H1 (cell line): Measurements from ENCODE around the gene CNTN5. TPM values are rescaled to one million over a fixed set of nuclear protein-coding genes. Genes with fewer than 3 reads are reported as not detected.

ENCODE experiments used
- CTCF ChIA-PET: fragments of 300-600 bp; sonication (Branson Sonifier 250); formaldehyde crosslinking; loops from one replicate; lab custom pipeline; 2021; ENCODE audit not compliant: partially characterized antibody; lab: Charles Lee
- POLR2A ChIA-PET: fragments of 300-600 bp; sonication (Branson Sonifier 250); formaldehyde crosslinking; loops from one replicate; lab custom pipeline; 2021; ENCODE audit warnings: inconsistent platforms; ENCODE audit not compliant: partially characterized antibody; lab: Charles Lee
- DNase-seq, 2 experiments: peaks; one replicate each; pipeline versions ENCODE4 v3.0.0 to v3.0.0-alpha.2; 2010 to 2022; ENCODE audit warnings: low spot score in 2 of 2, low read depth in 1 of 2, mixed read lengths in 1 of 2
- FAIRE-seq: peaks from 2 replicates; lab custom pipeline; 2011; peaks lifted over from hg19 to GRCh38; lab: Jason Lieb, UNC
- H2AFZ ChIP-seq: 2 replicates; pipeline ENCODE4 v1.8.1; 2012; ENCODE audit warnings: low read length, inconsistent platforms
- H2AK5ac ChIP-seq: 2 replicates; pipeline ENCODE4 v1.6.1; 2013; ENCODE audit warnings: low read depth, low read length
- H2BK120ac ChIP-seq: replicated peaks from 2 replicates; pipeline ENCODE3; 2013; ENCODE audit warnings: low read depth, low read length, inconsistent platforms
- H2BK12ac ChIP-seq: 2 replicates; pipeline ENCODE4 v1.6.1; 2013; ENCODE audit warnings: low read depth, low read length
- H2BK15ac ChIP-seq: 2 replicates; pipeline ENCODE4 v1.6.1; 2013; ENCODE audit warnings: low read length
- H2BK20ac ChIP-seq: 2 replicates; pipeline ENCODE4 v1.6.1; 2013; ENCODE audit warnings: low read length
- H2BK5ac ChIP-seq: 2 replicates; pipeline ENCODE4 v1.6.1; 2013; ENCODE audit warnings: low read depth, low read length
- H3K14ac ChIP-seq: 2 replicates; pipeline ENCODE4 v1.6.1; 2013; ENCODE audit warnings: inconsistent platforms; ENCODE audit not compliant: insufficient read length
- H3K18ac ChIP-seq: 2 replicates; pipeline ENCODE4 v1.6.1; 2013; ENCODE audit warnings: low read length; ENCODE audit errors: extremely low read depth
- H3K23ac ChIP-seq: 2 replicates; pipeline ENCODE4 v1.6.1; 2013; ENCODE audit warnings: inconsistent platforms; ENCODE audit not compliant: insufficient read length
- H3K23me2 ChIP-seq: 2 replicates; pipeline ENCODE4 v1.6.1; 2013; ENCODE audit warnings: low read depth, low read length
- H3K27ac ChIP-seq: 2 replicates; pipeline ENCODE4 v1.6.1; 2011; ENCODE audit warnings: low read depth, low read length, inconsistent platforms
- H3K27me3 ChIP-seq, 4 experiments: replicated peaks in 1 of 4; 1 replicate in 1 of 4; 2 replicates in 3 of 4; pipeline versions ENCODE4 v1.6.1 to v1.8.1; 2011 to 2013; ENCODE audit warnings: low read length in 3 of 4, mild to moderate bottlenecking in 3 of 4, inconsistent platforms in 2 of 4, mixed read lengths in 2 of 4, moderate library complexity in 1 of 4; ENCODE audit not compliant: control insufficient read depth in 3 of 4, insufficient read depth in 3 of 4; ENCODE audit errors: extremely low read depth in 1 of 4
- H3K36me3 ChIP-seq, 4 experiments: 2 replicates each; pipeline versions ENCODE4 v1.6.1 to v1.8.1; 2011 to 2013; ENCODE audit warnings: mild to moderate bottlenecking in 4 of 4, low read length in 3 of 4, moderate library complexity in 2 of 4, control low read depth in 1 of 4, inconsistent platforms in 1 of 4; ENCODE audit not compliant: insufficient read depth in 4 of 4, control insufficient read depth in 2 of 4
- H3K4ac ChIP-seq: replicated peaks from 2 replicates; pipeline ENCODE3; 2013; ENCODE audit warnings: low read length, low read depth, mixed read lengths, inconsistent platforms; ENCODE audit not compliant: insufficient read length
- H3K4me1 ChIP-seq, 4 experiments: replicated peaks in 1 of 4; 1 replicate in 1 of 4; 2 replicates in 3 of 4; pipeline versions ENCODE4 v1.6.1 to v1.8.1; 2011 to 2013; ENCODE audit warnings: low read length in 3 of 4, inconsistent platforms in 2 of 4, mixed read lengths in 1 of 4; ENCODE audit not compliant: insufficient read depth in 4 of 4, control insufficient read depth in 3 of 4
- H3K4me2 ChIP-seq, 2 experiments: 2 replicates each; pipeline versions ENCODE4 v1.6.1 to v1.8.1; 2011 to 2013; ENCODE audit warnings: low read depth in 2 of 2, low read length in 2 of 2, control low read depth in 1 of 2, inconsistent platforms in 1 of 2, mild to moderate bottlenecking in 1 of 2; ENCODE audit not compliant: insufficient read depth in 1 of 2
- H3K4me3 ChIP-seq, 4 experiments: fragments of 200-600, 300-600 bp in 1 of 4; sonication (generic), shearing (Covaris generic), sonication (Bioruptor Twin) in 1 of 4; 2 replicates each; pipeline versions ENCODE4 v1.5.1 to v1.8.1; 2011 to 2016; ENCODE audit warnings: low read length in 4 of 4, low read depth in 3 of 4, control low read depth in 2 of 4, inconsistent platforms in 2 of 4, mild to moderate bottlenecking in 2 of 4, mixed read lengths in 1 of 4, moderate library complexity in 1 of 4; ENCODE audit not compliant: insufficient read depth in 2 of 4; ENCODE audit errors: extremely low read depth in 1 of 4
- H3K56ac ChIP-seq: replicated peaks from 2 replicates; pipeline ENCODE3; 2013; ENCODE audit warnings: low read depth, mild to moderate bottlenecking, mixed read lengths, low read length, inconsistent platforms; ENCODE audit not compliant: insufficient read length
- H3K79me1 ChIP-seq: 2 replicates; pipeline ENCODE4 v1.6.1; 2013; ENCODE audit warnings: low read depth, low read length, control low read depth
- H3K79me2 ChIP-seq, 2 experiments: 2 replicates each; pipeline versions ENCODE4 v1.6.1 to v1.8.1; 2012 to 2013; ENCODE audit warnings: low read length in 2 of 2, mild to moderate bottlenecking in 2 of 2, inconsistent platforms in 1 of 2; ENCODE audit not compliant: insufficient read depth in 2 of 2, control insufficient read depth in 1 of 2
- H3K9ac ChIP-seq, 4 experiments: replicated peaks in 1 of 4; 1 replicate in 1 of 4; 2 replicates in 3 of 4; pipeline versions ENCODE4 v1.6.1 to v1.8.1; 2011 to 2013; ENCODE audit warnings: low read depth in 3 of 4, low read length in 3 of 4, control low read depth in 2 of 4, mild to moderate bottlenecking in 2 of 4, moderate library complexity in 2 of 4, inconsistent platforms in 1 of 4; ENCODE audit errors: extremely low read depth in 1 of 4
- H3K9me3 ChIP-seq, 2 experiments: 2 replicates each; pipeline versions ENCODE4 v1.6.1 to v1.8.1; 2012 to 2013; ENCODE audit warnings: mild to moderate bottlenecking in 2 of 2, moderate library complexity in 2 of 2, control low read depth in 1 of 2, inconsistent platforms in 1 of 2, low read depth in 1 of 2, low read length in 1 of 2, mixed read lengths in 1 of 2; ENCODE audit not compliant: insufficient read depth in 2 of 2
- H4K20me1 ChIP-seq, 2 experiments: replicated peaks in 1 of 2; 2 replicates each; pipeline versions ENCODE3 to v1.8.1; 2011 to 2013; ENCODE audit warnings: inconsistent platforms in 2 of 2, low read length in 2 of 2, mild to moderate bottlenecking in 1 of 2; ENCODE audit not compliant: insufficient read depth in 2 of 2, control insufficient read depth in 1 of 2
- H4K5ac ChIP-seq: 2 replicates; pipeline ENCODE4 v1.6.1; 2013; ENCODE audit warnings: low read length, low read depth, mixed read lengths, inconsistent platforms; ENCODE audit not compliant: insufficient read length
- H4K8ac ChIP-seq: 2 replicates; pipeline ENCODE4 v1.8.0; 2013; ENCODE audit warnings: mild to moderate bottlenecking, moderate library complexity, low read length, inconsistent platforms; ENCODE audit not compliant: insufficient read depth; ENCODE audit errors: extremely low read depth
- H4K91ac ChIP-seq: replicated peaks from 2 replicates; pipeline ENCODE3; 2013; ENCODE audit warnings: low read length, mixed read lengths, inconsistent platforms; ENCODE audit not compliant: insufficient read length
- MAFK ChIP-seq: IDR thresholded peaks from 2 replicates; pipeline ENCODE4 v1.6.1; 2012; ENCODE audit warnings: low read depth, mild to moderate bottlenecking, improper control_type of control experiment, low read length
- RNF2 ChIP-seq: fragments of 200-900, 300-1000 bp; sonication (generic); IDR thresholded peaks from 2 replicates; pipeline ENCODE4 v1.7.1; 2016; ENCODE audit warnings: borderline replicate concordance, low read depth, mild to moderate bottlenecking, antibody characterized with exemption, low read length; ENCODE audit not compliant: poor library complexity, severe bottlenecking; ENCODE audit errors: missing control alignments
- WGBS, 2 experiments: shearing (Covaris generic) in 1 of 2; methylation state at CpG; one replicate each; pipeline versions ENCODE4 v1.1.6 to v1.1.7; 2013 to 2015; ENCODE audit warnings: low lambda C conversion rate in 2 of 2, mixed read lengths in 2 of 2, inconsistent platforms in 1 of 2, low coverage in 1 of 2, missing lambda C conversion rate in 1 of 2; ENCODE audit not compliant: insufficient replicate concordance in 2 of 2, insufficient coverage in 1 of 2, insufficient read length in 1 of 2; ENCODE audit errors: extremely low coverage in 1 of 2, missing lambda C conversion rate in 1 of 2; 5-methylcytosine and 5-hydroxymethylcytosine counted together
- polyA plus RNA-seq, 7 experiments: library from polyadenylated mRNA; depleted of rRNA in 3 of 7; stranded (reverse) in 5 of 7; unstranded in 2 of 7; fragments of >200 nt in 5 of 7; fragments of 200-250 nt in 2 of 7; gene quantifications; 1 replicate in 5 of 7; 2 replicates in 1 of 7; 4 replicates in 1 of 7; pipeline versions ENCODE4 v1.2.1 to v1.2.3, GENCODE V29; 2011 to 2013; ENCODE audit warnings: missing spikeins in 2 of 7, mixed read lengths in 2 of 7
- total RNA-seq: library from RNA; stranded (reverse); fragmentation: NEBNext Ultra II Directional; extraction: Animal tissue kit (Norgen Biotek cat#: 25700); gene quantifications from 2 replicates; pipeline ENCODE4 v1.2.1, GENCODE V29; 2021

The CNTN5 gene
- total and polyA plus RNA-seq, 2 of the 8 experiments (the other 6 are each of a cell fraction or from before 2014, with no cell fraction given), result not detected

- H2AFZ ChIP-seq, result no peak overlapping the region
- no peak overlapping the region for H4K5ac ChIP-seq
- no peaks in the 10 kb centered on the region for H3K79me1 ChIP-seq
- H2AK5ac ChIP-seq, result no peak overlapping the region
- FAIRE-seq, result no peak
- TF ChIP-seq RNF2 (no peak), MAFK (no peak)
- no peaks in the 10 kb centered on the region for H4K20me1 ChIP-seq
- H4K8ac ChIP-seq, result no peak overlapping the region
- no peak overlapping the region for H4K91ac ChIP-seq
- CTCF ChIA-PET, result no interaction called here
- no peaks in the 10 kb centered on the region for H3K9me3 ChIP-seq
- H3K27ac ChIP-seq, result no peak overlapping the region
- H3K14ac ChIP-seq, result no peak overlapping the region
- H3K9ac ChIP-seq, result no peak overlapping the region
- no peak overlapping the region for H3K4ac ChIP-seq
- H3K23ac ChIP-seq, result no peak overlapping the region
- H3K79me2 ChIP-seq, result no peaks in the 10 kb centered on the region
- no peak overlapping the region for H2BK120ac ChIP-seq
- no peak overlapping the region for H3K18ac ChIP-seq
- H3K36me3 ChIP-seq, result no peaks in the 10 kb centered on the region
- H2BK20ac ChIP-seq, result no peak overlapping the region
- no peaks in the 10 kb centered on the region for H3K27me3 ChIP-seq
- WGBS, 2 experiments, result 80% methylated on average over 1 of the region's 1 CpG; no CpG with 5 or more reads in 1 of the 2 experiments
- H2BK5ac ChIP-seq, result no peak overlapping the region
- H2BK15ac ChIP-seq, result no peak overlapping the region
- H2BK12ac ChIP-seq, result no peak overlapping the region
- H3K23me2 ChIP-seq, result no peaks in the 10 kb centered on the region
- no peak overlapping the region for H3K56ac ChIP-seq
- H3K4me2 ChIP-seq, result no peak overlapping the region
- H3K4me3 ChIP-seq, result no peak overlapping the region
- DNase-seq, result no peak
- POLR2A ChIA-PET, result no interaction called here
- H3K4me1 ChIP-seq, result no peaks in the 10 kb centered on the region
These were observed 1203.8 kb downstream of the CNTN5 start for GRCh38 chr11:100224541-100225034.
